Endothelial cell of umbilical vein (primary cell): ENCODE measurements around the gene SSBP3. TPM values are rescaled to one million over a fixed set of nuclear protein-coding genes. Genes with fewer than 3 reads are reported as not detected.

Experiments
- BruUV-seq: library from RNA; stranded (reverse); fragments of 400-500 nt; replicated peaks from 2 replicates; lab custom pipeline; 2021; lab: Mats Ljungman, UMichigan
- CTCF ChIA-PET: fragments of 300-600, 350-600 bp; sonication (Branson Sonifier 250); formaldehyde crosslinking; loops from one replicate; lab custom pipeline; 2021; ENCODE audit warnings: antibody characterized with exemption, inconsistent platforms; lab: Charles Lee
- POLR2A ChIA-PET: fragments of 300-600, 350-600 bp; sonication (Branson Sonifier 250); formaldehyde crosslinking; loops from one replicate; lab custom pipeline; 2021; ENCODE audit warnings: antibody characterized with exemption, inconsistent platforms; lab: Charles Lee
- DNase-seq: peaks from one replicate; pipeline ENCODE4 v3.0.0-alpha.2; 2011; ENCODE audit warnings: low read depth, low spot score
- FAIRE-seq: peaks from 2 replicates; lab custom pipeline; 2011; peaks lifted over from hg19 to GRCh38; lab: Jason Lieb, UNC
- H2AFZ ChIP-seq: 2 replicates; pipeline ENCODE4 v1.6.0; 2012; ENCODE audit warnings: low read depth, low read length, control low read depth, inconsistent platforms
- H3K27ac ChIP-seq: 2 replicates; pipeline ENCODE4 v1.5.1; 2011; ENCODE audit warnings: low read depth, mild to moderate bottlenecking, control low read depth, low read length, moderate library complexity; ENCODE audit not compliant: insufficient read depth
- H3K27me3 ChIP-seq, 2 experiments: 2 replicates each; pipeline versions ENCODE4 v1.6.0 to v1.6.1; 2011; ENCODE audit warnings: low read length in 2 of 2, mixed read lengths in 1 of 2; ENCODE audit not compliant: control insufficient read depth in 2 of 2, insufficient read depth in 2 of 2
- H3K36me3 ChIP-seq, 2 experiments: 2 replicates in 1 of 2; 3 replicates in 1 of 2; pipeline ENCODE4 v1.5.1; 2011; ENCODE audit warnings: low read length in 2 of 2, mild to moderate bottlenecking in 1 of 2, moderate library complexity in 1 of 2; ENCODE audit not compliant: control insufficient read depth in 2 of 2, insufficient read depth in 2 of 2; ENCODE audit errors: extremely low read depth in 1 of 2
- H3K4me1 ChIP-seq: 3 replicates; pipeline ENCODE4 v1.5.1; 2011; ENCODE audit warnings: mild to moderate bottlenecking, low read length; ENCODE audit not compliant: control insufficient read depth, insufficient read depth; ENCODE audit errors: extremely low read depth
- H3K4me2 ChIP-seq: 2 replicates; pipeline ENCODE4 v1.6.1; 2011; ENCODE audit warnings: low read length, control low read depth, mixed read lengths; ENCODE audit not compliant: insufficient read depth
- H3K4me3 ChIP-seq, 3 experiments: fragments of 200-600 bp in 1 of 3; sonication (generic), shearing (Covaris generic) in 1 of 3; replicated peaks in 1 of 3; 2 replicates each; pipeline ENCODE4 v1.5.1; 2011 to 2016; ENCODE audit warnings: control low read depth in 3 of 3, low read length in 3 of 3, mild to moderate bottlenecking in 2 of 3, inconsistent platforms in 1 of 3, low read depth in 1 of 3, moderate library complexity in 1 of 3; ENCODE audit not compliant: insufficient read depth in 1 of 3
- H3K79me2 ChIP-seq: 2 replicates; pipeline ENCODE4 v1.6.0; 2012; ENCODE audit warnings: low read length, inconsistent platforms; ENCODE audit not compliant: control insufficient read depth, insufficient read depth
- H3K9ac ChIP-seq: replicated peaks from 2 replicates; pipeline ENCODE3; 2011; ENCODE audit warnings: low read length, control low read depth; ENCODE audit not compliant: insufficient read depth; ENCODE audit errors: extremely low read depth
- H3K9me1 ChIP-seq: replicated peaks from 3 replicates; pipeline ENCODE4 v1.6.0; 2011; ENCODE audit warnings: mild to moderate bottlenecking, low read length; ENCODE audit not compliant: control insufficient read depth, insufficient read depth; ENCODE audit errors: extremely low read depth
- H3K9me3 ChIP-seq: replicated peaks from 2 replicates; pipeline ENCODE4 v1.5.1; 2012; ENCODE audit warnings: low read length, inconsistent platforms; ENCODE audit not compliant: control insufficient read depth, insufficient read depth
- H4K20me1 ChIP-seq: replicated peaks from 2 replicates; pipeline ENCODE3; 2011; ENCODE audit warnings: mild to moderate bottlenecking, low read length; ENCODE audit not compliant: control insufficient read depth, insufficient read depth; ENCODE audit errors: extremely low read depth
- EZH2 ChIP-seq: IDR thresholded peaks from 2 replicates; pipeline ENCODE4 v1.6.1; 2012; ENCODE audit warnings: borderline replicate concordance, low read depth, mild to moderate bottlenecking, moderate library complexity, low read length, inconsistent platforms; ENCODE audit not compliant: severe bottlenecking
- FOS ChIP-seq: IDR thresholded peaks from 2 replicates; pipeline ENCODE4 v1.6.1; 2011; ENCODE audit warnings: mild to moderate bottlenecking, low read length, moderate library complexity, borderline replicate concordance; ENCODE audit not compliant: insufficient read depth
- GATA2 ChIP-seq: IDR thresholded peaks from 2 replicates; pipeline ENCODE4 v1.7.0; 2011; ENCODE audit warnings: low read depth, mild to moderate bottlenecking, moderate library complexity, mixed read lengths, low read length; ENCODE audit not compliant: insufficient read length, insufficient read depth
- JUN ChIP-seq: IDR thresholded peaks from 2 replicates; pipeline ENCODE4 v1.6.1; 2011; ENCODE audit warnings: borderline replicate concordance, low read depth; ENCODE audit not compliant: insufficient read length, insufficient read depth
- MYC ChIP-seq: IDR thresholded peaks from one replicate; pipeline ENCODE4 v1.6.1; 2011; ENCODE audit warnings: mild to moderate bottlenecking, low read depth, low read length
- POLR2A ChIP-seq: IDR thresholded peaks from 2 replicates; pipeline ENCODE4 v1.6.1; 2012; ENCODE audit warnings: low read depth, mild to moderate bottlenecking, control low read depth, low read length
- POLR2AphosphoS5 ChIP-seq: IDR thresholded peaks from 2 replicates; pipeline ENCODE4 v1.6.1; 2012; ENCODE audit warnings: low read depth, mild to moderate bottlenecking, control low read depth, low read length, moderate library complexity; ENCODE audit not compliant: insufficient read depth
- dilution Hi-C: fragments of 300-500 bp; cut with MboI; formaldehyde crosslinking; loops from one replicate; pipeline ENCODE4 v1.15.0; 2019; ENCODE audit warnings: low sequenced_read_pairs; ENCODE audit not compliant: extremely low pct_ligation_motif_present
- intact Hi-C: fragments of 100-400 bp; cut with micrococcal nuclease; formaldehyde crosslinking; loops from one replicate; pipeline ENCODE4 v1.10.0; 2022
- polyA plus RNA-seq, 4 experiments: library from polyadenylated mRNA; depleted of rRNA in 3 of 4; stranded (reverse) in 3 of 4; unstranded in 1 of 4; fragments of >200 nt; gene quantifications; 2 replicates each; pipeline versions ENCODE4 v1.2.1 to v1.2.3, GENCODE V29; 2011 to 2012; ENCODE audit warnings: missing spikeins in 1 of 4
- total RNA-seq: library from RNA; stranded (reverse); gene quantifications from 2 replicates; pipeline ENCODE4 v1.2.3, GENCODE V29; 2021
- TF ChIP-seq, protein P1 (sequence below), 2 donors: IDR thresholded peaks; 1 replicate in 1 of 2; 2 replicates in 1 of 2; pipeline ENCODE4 v1.5.1; 2011; ENCODE audit warnings: low read length in 2 of 2, mild to moderate bottlenecking in 2 of 2, moderate library complexity in 2 of 2, control low read depth in 1 of 2, inconsistent platforms in 1 of 2, low read depth in 1 of 2; ENCODE audit not compliant: insufficient read depth in 1 of 2; ENCODE audit errors: extremely low read depth in 1 of 2
- TF ChIP-seq, protein P2 (sequence below): IDR thresholded peaks from 2 replicates; pipeline ENCODE4 v1.6.1; 2011; ENCODE audit not compliant: insufficient read depth, insufficient read length

SSBP3 gene
- total and polyA plus RNA-seq, 2 donors (not counting 3 experiments of a cell fraction or from before 2014, with no cell fraction given): 44.9 to 59.4 TPM

DNA sequence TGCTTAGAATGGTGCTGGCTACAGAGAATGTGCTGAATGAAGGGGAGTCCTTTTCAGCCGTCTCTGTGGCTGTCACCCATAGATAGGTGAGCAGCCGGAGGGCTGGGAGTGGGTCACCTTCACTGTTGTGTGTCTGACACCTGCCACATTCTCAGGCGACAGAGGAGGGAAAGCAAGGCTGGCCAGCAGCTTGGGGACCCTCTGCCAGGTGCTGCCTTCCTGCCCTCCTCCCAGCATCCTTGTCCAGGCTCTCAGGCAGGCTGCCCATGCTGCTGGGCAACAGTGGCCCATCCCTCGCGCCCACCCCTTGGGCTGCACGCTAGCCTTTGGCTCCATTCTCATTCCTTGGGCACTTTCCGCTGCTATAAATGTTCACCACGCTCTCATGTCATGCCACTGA is 228.5 kb downstream of the SSBP3 start:
- dilution Hi-C loops (no loop called here), intact Hi-C loops (no loop called here)
- no peak overlapping the region for H3K4me3 ChIP-seq
- H3K27ac ChIP-seq: no peak overlapping the region
- no peak overlapping the region for H3K9ac ChIP-seq
- no peaks in the 10 kb centered on the region for H4K20me1 ChIP-seq
- no TSS peak for BruUV-seq
- no peak overlapping the region for H3K4me2 ChIP-seq
- peaks cover 15% of the 10 kb centered on the region for H3K4me1 ChIP-seq
- H3K79me2 ChIP-seq: no peaks in the 10 kb centered on the region
- no peak for FAIRE-seq
- DNase-seq: no peak
- no peaks in the 10 kb centered on the region for H3K9me3 ChIP-seq
- no peak overlapping the region for H2AFZ ChIP-seq
- CTCF ChIA-PET: interaction anchor here (1.2 kb wide), 1 partner anchor 56 kb away, joined by 3 read pairs; no protein-coding TSS in a partner anchor
- no peaks in the 10 kb centered on the region for H3K9me1 ChIP-seq
- POLR2A ChIA-PET: no interaction called here
- no peaks in the 10 kb centered on the region for H3K36me3 ChIP-seq
- TF ChIP-seq EZH2: no peak
- no peak for TF ChIP-seq POLR2AphosphoS5
- TF ChIP-seq MYC: no peak
- TF ChIP-seq, protein P1, sequence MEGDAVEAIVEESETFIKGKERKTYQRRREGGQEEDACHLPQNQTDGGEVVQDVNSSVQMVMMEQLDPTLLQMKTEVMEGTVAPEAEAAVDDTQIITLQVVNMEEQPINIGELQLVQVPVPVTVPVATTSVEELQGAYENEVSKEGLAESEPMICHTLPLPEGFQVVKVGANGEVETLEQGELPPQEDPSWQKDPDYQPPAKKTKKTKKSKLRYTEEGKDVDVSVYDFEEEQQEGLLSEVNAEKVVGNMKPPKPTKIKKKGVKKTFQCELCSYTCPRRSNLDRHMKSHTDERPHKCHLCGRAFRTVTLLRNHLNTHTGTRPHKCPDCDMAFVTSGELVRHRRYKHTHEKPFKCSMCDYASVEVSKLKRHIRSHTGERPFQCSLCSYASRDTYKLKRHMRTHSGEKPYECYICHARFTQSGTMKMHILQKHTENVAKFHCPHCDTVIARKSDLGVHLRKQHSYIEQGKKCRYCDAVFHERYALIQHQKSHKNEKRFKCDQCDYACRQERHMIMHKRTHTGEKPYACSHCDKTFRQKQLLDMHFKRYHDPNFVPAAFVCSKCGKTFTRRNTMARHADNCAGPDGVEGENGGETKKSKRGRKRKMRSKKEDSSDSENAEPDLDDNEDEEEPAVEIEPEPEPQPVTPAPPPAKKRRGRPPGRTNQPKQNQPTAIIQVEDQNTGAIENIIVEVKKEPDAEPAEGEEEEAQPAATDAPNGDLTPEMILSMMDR (IDR thresholded peaks at IDR 0.05; ENCODE audit: extremely low read depth in 1 of 2, insufficient read depth in 1 of 2, low read depth in 1 of 2, low read length in 2 of 2): no peak
- TF ChIP-seq, protein P2, sequence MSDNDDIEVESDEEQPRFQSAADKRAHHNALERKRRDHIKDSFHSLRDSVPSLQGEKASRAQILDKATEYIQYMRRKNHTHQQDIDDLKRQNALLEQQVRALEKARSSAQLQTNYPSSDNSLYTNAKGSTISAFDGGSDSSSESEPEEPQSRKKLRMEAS: no peak
- no peak for TF ChIP-seq POLR2A
- no peak for TF ChIP-seq FOS
- no peak for TF ChIP-seq GATA2
- TF ChIP-seq JUN: no peak
- no peaks in the 10 kb centered on the region for H3K27me3 ChIP-seq
